HepG2 (cell line): ENCODE results near the gene SCYGR2. TPM values are rescaled to one million over a fixed set of nuclear protein-coding genes. Genes with fewer than 3 reads are reported as not detected.

Experiments
- ATAC-seq: fragments of 200-7000 bp; cut with Tn5 transposase; 3 replicates; pipeline ENCODE4 v1.9.1; 2020; ENCODE audit warnings: mild to moderate bottlenecking, moderate library complexity
- BruUV-seq: library from RNA; stranded (reverse); fragments of 400-500 nt; replicated peaks from 2 replicates; lab custom pipeline; 2021; lab: Mats Ljungman, UMichigan
- CTCF ChIA-PET: fragments of 300-600 bp; formaldehyde crosslinking; extraction: SDS; loops from one replicate; lab custom pipeline; 2021; ENCODE audit warnings: low total read pairs, inconsistent platforms, low intra/inter-chr PET ratio; lab: Yijun Ruan, JAX
- POLR2A ChIA-PET: fragments of 350-600 bp; sonication (Branson Sonifier 250); formaldehyde crosslinking; loops from one replicate; lab custom pipeline; 2020; ENCODE audit warnings: antibody characterized with exemption, inconsistent platforms; lab: Yijun Ruan, JAX
- DNase-seq: peaks from one replicate; pipeline ENCODE4 v3.0.0-alpha.2; 2015; ENCODE audit warnings: low spot score
- FAIRE-seq: peaks from 3 replicates; lab custom pipeline; 2011; peaks lifted over from hg19 to GRCh38; lab: Jason Lieb, UNC
- H2AFZ ChIP-seq: one replicate; pipeline ENCODE4 v1.6.1; 2011; ENCODE audit warnings: low read length, inconsistent platforms
- H3K27ac ChIP-seq: fragments of 300-600 bp; 3 replicates; pipeline ENCODE4 v1.8.0; 2011; ENCODE audit warnings: mixed run types, mild to moderate bottlenecking, mixed read lengths, low read length, inconsistent platforms; ENCODE audit not compliant: insufficient read depth; ENCODE audit errors: extremely low read length
- H3K27me3 ChIP-seq, 2 experiments: fragments of 200-600 bp in 1 of 2; 2 replicates in 1 of 2; 3 replicates in 1 of 2; pipeline versions ENCODE4 v1.6.0 to v1.8.0; 2011; ENCODE audit warnings: low read length in 2 of 2, mild to moderate bottlenecking in 2 of 2, moderate library complexity in 2 of 2, inconsistent platforms in 1 of 2; ENCODE audit not compliant: insufficient read depth in 2 of 2, control insufficient read depth in 1 of 2
- H3K36me3 ChIP-seq, 2 experiments: fragments of 200-600 bp in 1 of 2; replicated peaks in 1 of 2; 2 replicates in 1 of 2; 3 replicates in 1 of 2; pipeline versions ENCODE4 v1.5.1 to v1.8.0; 2011; ENCODE audit warnings: low read length in 2 of 2, inconsistent platforms in 1 of 2; ENCODE audit not compliant: insufficient read depth in 2 of 2, control insufficient read depth in 1 of 2
- H3K4me1 ChIP-seq: 2 replicates; pipeline ENCODE4 v1.5.1; 2012; ENCODE audit warnings: low read length, inconsistent platforms; ENCODE audit not compliant: insufficient read depth
- H3K4me2 ChIP-seq: 2 replicates; pipeline ENCODE4 v1.6.0; 2011; ENCODE audit warnings: low read depth, low read length, inconsistent platforms
- H3K4me3 ChIP-seq, 3 experiments: fragments of 200-600 bp in 1 of 3; sonication (generic), shearing (Covaris generic) in 1 of 3; replicated peaks in 1 of 3; 2 replicates each; pipeline ENCODE4 v1.5.1; 2011 to 2016; ENCODE audit warnings: low read length in 3 of 3, inconsistent platforms in 2 of 3, low read depth in 2 of 3, mild to moderate bottlenecking in 2 of 3, control low read depth in 1 of 3, mixed read lengths in 1 of 3; ENCODE audit not compliant: insufficient read depth in 1 of 3
- H3K79me2 ChIP-seq: one replicate; pipeline ENCODE4 v1.6.1; 2011; ENCODE audit warnings: low read length, inconsistent platforms; ENCODE audit not compliant: insufficient read depth
- H3K9ac ChIP-seq: 2 replicates; pipeline ENCODE4 v1.6.0; 2011; ENCODE audit warnings: mild to moderate bottlenecking, low read depth, low read length, inconsistent platforms; ENCODE audit not compliant: insufficient read depth
- H3K9me3 ChIP-seq: 2 replicates; pipeline ENCODE4 v1.5.1; 2012; ENCODE audit warnings: mild to moderate bottlenecking, low read length
- H4K20me1 ChIP-seq: 2 replicates; pipeline ENCODE4 v1.6.0; 2011; ENCODE audit warnings: inconsistent platforms, mild to moderate bottlenecking, low read length, moderate library complexity; ENCODE audit not compliant: insufficient read depth
- FOSL2 ChIP-seq: sonication (generic); formaldehyde crosslinking; IDR thresholded peaks from 2 replicates; pipeline ENCODE4 v1.4.0; 2020; ENCODE audit warnings: missing genetic modification reagents
- JUN ChIP-seq: sonication (generic); formaldehyde crosslinking; IDR thresholded peaks from 2 replicates; pipeline ENCODE4 v1.4.0; 2020; ENCODE audit warnings: mild to moderate bottlenecking, missing genetic modification reagents
- MBNL3 ChIP-seq: fragments of 250-450 bp; sonication (Bioruptor Pico); conservative IDR thresholded peaks from 2 replicates; pipeline ENCODE4 v1.8.0; 2022; ENCODE audit warnings: mild to moderate bottlenecking, inconsistent platforms
- RARG ChIP-seq: sonication (generic); formaldehyde crosslinking; IDR thresholded peaks from 2 replicates; pipeline ENCODE4 v1.4.0; 2020; ENCODE audit warnings: low read depth, mild to moderate bottlenecking, missing genetic modification reagents
- SCMH1 ChIP-seq: sonication (generic); formaldehyde crosslinking; IDR thresholded peaks from 2 replicates; pipeline ENCODE4 v1.9.0; 2021; ENCODE audit warnings: missing genetic modification reagents, mild to moderate bottlenecking, borderline replicate concordance
- TARDBP ChIP-seq: sonication (generic); formaldehyde crosslinking; IDR thresholded peaks from 2 replicates; pipeline ENCODE4 v1.8.0; 2022; ENCODE audit warnings: mild to moderate bottlenecking, missing genetic modification reagents
- ZNF572 ChIP-seq: sonication (generic); formaldehyde crosslinking; IDR thresholded peaks from 2 replicates; pipeline ENCODE4 v1.5.1; 2020; ENCODE audit warnings: mild to moderate bottlenecking, missing genetic modification reagents
- WGBS: methylation state at CpG from one replicate; pipeline ENCODE4 v1.1.6; 2017; ENCODE audit warnings: low lambda C conversion rate; 5-methylcytosine and 5-hydroxymethylcytosine counted together
- in situ Hi-C: cut with HindIII; loops from 2 replicates; pipeline ENCODE4 v1.10.0; 2017; ENCODE audit warnings: low pct_unique_long_range_greater_than_20kb; ENCODE audit not compliant: extremely low pct_ligation_motif_present
- intact Hi-C: fragments of 100-400 bp; cut with micrococcal nuclease; formaldehyde crosslinking; loops from one replicate; pipeline ENCODE4 v1.10.0; 2022; ENCODE audit not compliant: unreplicated experiment
- polyA plus RNA-seq, 8 experiments: library from polyadenylated mRNA; depleted of rRNA in 3 of 8; stranded (reverse) in 7 of 8; unstranded in 1 of 8; fragments of >200 nt; fragmentation: Illumina TruSeq in 4 of 8; extraction: Trizol in 4 of 8; gene quantifications; 2 replicates each; pipeline versions ENCODE4 v1.2.1 to v1.2.3, GENCODE V29; 2011 to 2016; ENCODE audit warnings: low read depth in 4 of 8, missing spikeins in 1 of 8, mixed read lengths in 1 of 8; ENCODE audit not compliant: insufficient read depth in 1 of 8
- total RNA-seq, 5 experiments: library from RNA; depleted of rRNA; stranded (reverse); fragments of >200 nt; fragmentation: Illumina TruSeq; extraction: Trizol; gene quantifications; 2 replicates each; pipeline ENCODE4 v1.2.3, GENCODE V29; 2016; ENCODE audit warnings: low read depth in 1 of 5
- TF ChIP-seq, protein P1 (sequence below): IDR thresholded peaks from 2 replicates; pipeline ENCODE4 v1.6.1; 2012; ENCODE audit warnings: low read depth, low read length, improper control_type of control experiment
- TF ChIP-seq, protein P2 (sequence below): sonication (generic); formaldehyde crosslinking; IDR thresholded peaks from 2 replicates; pipeline ENCODE4 v1.9.0; 2021; ENCODE audit warnings: missing genetic modification reagents, borderline replicate concordance

SCYGR2 gene
- total and polyA plus RNA-seq, 2 of the 13 experiments (the other 11 are each of a cell fraction or from before 2014, with no cell fraction given): not detected

DNA sequence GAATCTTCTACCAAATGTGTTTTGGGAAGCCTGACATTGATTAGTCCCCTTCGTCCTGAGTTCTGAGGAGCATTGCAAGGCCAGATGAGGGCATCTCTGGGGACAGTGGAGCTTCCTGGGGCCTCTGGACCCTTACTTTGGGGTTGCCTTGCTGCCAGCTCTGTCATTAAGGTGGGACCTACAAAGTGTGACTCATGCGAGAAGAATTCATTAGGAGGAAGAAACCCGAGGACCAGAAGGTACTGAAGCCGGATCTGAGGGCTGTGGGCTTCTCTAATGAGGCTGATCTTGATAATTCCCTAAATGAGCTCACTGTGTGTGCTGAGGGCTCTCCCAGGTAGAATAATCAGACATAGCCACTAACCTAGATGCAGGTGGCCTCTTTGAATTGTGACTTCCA, 695 bp upstream of the SCYGR2 start:
- no TSS peak for BruUV-seq
- H3K9me3 ChIP-seq: no peaks in the 10 kb centered on the region
- in situ Hi-C loops (no loop called here), intact Hi-C loops (no loop called here)
- WGBS: 8% methylated on average over 4 of the region's 4 CpGs
- H3K27me3 ChIP-seq: peaks cover 0 to 5% of the 10 kb centered on the region in 2 experiments; a peak in 1 of 5 replicates
- no peak overlapping the region for H2AFZ ChIP-seq
- H4K20me1 ChIP-seq: no peaks in the 10 kb centered on the region
- no peak overlapping the region for H3K4me3 ChIP-seq
- FAIRE-seq: no peak
- H3K4me2 ChIP-seq: peak overlapping the region; percentile 11; the same call in 1 of the 2 replicates
- CTCF ChIA-PET: no interaction called here
- H3K9ac ChIP-seq: no peak overlapping the region
- TF ChIP-seq, protein P1, sequence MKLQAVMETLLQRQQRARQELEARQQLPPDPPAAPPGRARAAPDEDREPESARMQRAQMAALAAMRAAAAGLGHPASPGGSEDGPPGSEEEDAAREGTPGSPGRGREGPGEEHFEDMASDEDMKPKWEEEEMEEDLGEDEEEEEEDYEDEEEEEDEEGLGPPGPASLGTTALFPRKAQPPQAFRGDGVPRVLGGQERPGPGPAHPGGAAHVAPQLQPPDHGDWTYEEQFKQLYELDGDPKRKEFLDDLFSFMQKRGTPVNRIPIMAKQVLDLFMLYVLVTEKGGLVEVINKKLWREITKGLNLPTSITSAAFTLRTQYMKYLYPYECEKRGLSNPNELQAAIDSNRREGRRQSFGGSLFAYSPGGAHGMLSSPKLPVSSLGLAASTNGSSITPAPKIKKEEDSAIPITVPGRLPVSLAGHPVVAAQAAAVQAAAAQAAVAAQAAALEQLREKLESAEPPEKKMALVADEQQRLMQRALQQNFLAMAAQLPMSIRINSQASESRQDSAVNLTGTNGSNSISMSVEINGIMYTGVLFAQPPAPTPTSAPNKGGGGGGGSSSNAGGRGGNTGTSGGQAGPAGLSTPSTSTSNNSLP: no peak
- TF ChIP-seq JUN (CRISPR knock-in tag) (no peak), FOSL2 (CRISPR knock-in tag) (peak; percentile 72), SCMH1 (CRISPR knock-in tag) (no peak), MBNL3 (CRISPR knock-in tag) (no peak)
- peaks cover 7% of the 10 kb centered on the region; the same call in 1 of the 2 replicates for H3K4me1 ChIP-seq
- no peak for ATAC-seq
- POLR2A ChIA-PET: no interaction called here
- peak; percentile 18 for DNase-seq
- H3K79me2 ChIP-seq: no peaks in the 10 kb centered on the region
- no peaks in the 10 kb centered on the region for H3K36me3 ChIP-seq
- no peak overlapping the region for H3K27ac ChIP-seq

DNA sequence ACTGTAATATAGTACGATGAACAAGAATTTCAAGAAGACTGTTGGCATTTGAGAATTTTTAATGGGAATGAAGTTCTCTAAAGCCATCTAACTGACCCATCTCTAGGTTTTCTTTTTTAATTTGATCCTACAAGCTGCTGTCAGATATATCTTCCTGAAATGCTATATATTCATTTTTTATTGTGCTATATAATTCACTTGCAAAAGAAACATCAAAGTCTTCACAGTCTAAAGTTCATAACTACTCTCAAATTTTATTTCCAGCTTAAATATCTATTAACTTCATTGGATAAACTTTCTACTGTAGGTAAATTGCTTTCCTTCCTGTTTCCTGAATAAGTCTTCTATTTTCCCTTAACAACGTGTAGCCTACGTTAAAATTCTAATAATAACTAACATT, 3.7 kb downstream of the SCYGR2 start:
- no TSS peak for BruUV-seq
- ATAC-seq: no peak
- WGBS: 38% methylated on average over 3 of the region's 3 CpGs
- peaks cover 7% of the 10 kb centered on the region; the same call in 1 of the 2 replicates for H3K4me1 ChIP-seq
- no peaks in the 10 kb centered on the region for H4K20me1 ChIP-seq
- in situ Hi-C loops: no loop called here
- no peaks in the 10 kb centered on the region for H3K79me2 ChIP-seq
- TF ChIP-seq, protein P2, sequence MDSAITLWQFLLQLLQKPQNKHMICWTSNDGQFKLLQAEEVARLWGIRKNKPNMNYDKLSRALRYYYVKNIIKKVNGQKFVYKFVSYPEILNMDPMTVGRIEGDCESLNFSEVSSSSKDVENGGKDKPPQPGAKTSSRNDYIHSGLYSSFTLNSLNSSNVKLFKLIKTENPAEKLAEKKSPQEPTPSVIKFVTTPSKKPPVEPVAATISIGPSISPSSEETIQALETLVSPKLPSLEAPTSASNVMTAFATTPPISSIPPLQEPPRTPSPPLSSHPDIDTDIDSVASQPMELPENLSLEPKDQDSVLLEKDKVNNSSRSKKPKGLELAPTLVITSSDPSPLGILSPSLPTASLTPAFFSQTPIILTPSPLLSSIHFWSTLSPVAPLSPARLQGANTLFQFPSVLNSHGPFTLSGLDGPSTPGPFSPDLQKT (CRISPR knock-in tag): no peak
- TF ChIP-seq RARG (CRISPR knock-in tag): no peak
- no peak for TF ChIP-seq ZNF572 (CRISPR knock-in tag)
- TF ChIP-seq TARDBP (CRISPR knock-in tag): no peak
- TF ChIP-seq, all 625 proteins: peak for 0
- Histone ChIP-seq H3K36me3 (no peaks in the 10 kb centered on the region), H3K27ac (no peak overlapping the region), H3K9ac (no peak overlapping the region), H3K9me3 (no peaks in the 10 kb centered on the region), H3K27me3 (no peaks in the 10 kb centered on the region; a peak in 1 of 5 replicates), H3K4me2 (no peak overlapping the region), H3K4me3 (no peak overlapping the region), H2AFZ (no peak overlapping the region)
- no peak for DNase-seq
- CTCF ChIA-PET: no interaction called here
- intact Hi-C loops: no loop called here
- FAIRE-seq: no peak
- POLR2A ChIA-PET: no interaction called here
